Measurements from ENCODE around the gene EPS8L1. TPM values are rescaled to one million over a fixed set of nuclear protein-coding genes. Genes with fewer than 3 reads are reported as not detected.

Gene EPS8L1
- total RNA-seq, 1 experiment from 2014 or later: 111 TPM

- no TSS peak for BruUV-seq (replicated peaks)
Measured at GRCh38 chr19:55083004-55083850, 7.6 kb downstream of the EPS8L1 start.

DNA sequence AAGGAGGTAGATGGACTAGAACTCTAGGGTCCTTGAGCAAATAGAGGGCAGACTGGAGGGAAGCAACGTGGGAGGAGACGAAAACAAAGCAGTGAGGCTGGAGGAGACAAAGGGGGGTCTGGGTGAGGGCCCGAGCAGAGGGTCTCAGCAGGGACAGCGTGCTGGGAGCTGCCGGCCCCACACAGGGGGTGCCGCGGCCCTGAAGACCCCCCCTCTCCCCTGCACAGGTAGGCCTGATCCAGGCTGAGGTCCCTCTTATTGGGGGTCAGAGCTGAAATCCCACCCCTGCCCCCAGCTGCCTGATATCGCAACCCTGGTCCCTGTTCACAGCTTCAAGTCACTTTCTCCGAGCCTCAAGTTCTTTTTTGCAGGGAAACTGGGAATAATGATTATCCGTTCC is 8.7 kb downstream of the EPS8L1 start:
- no peak overlapping the region for H2AFZ ChIP-seq
- H3K4me1 ChIP-seq (replicated peaks; ENCODE audit: insufficient read depth): no peaks in the 10 kb centered on the region
- POLR2A ChIA-PET (ENCODE audit: unreplicated experiment): interaction anchor here (0.5 to 0.6 kb wide), 2 partner anchors 72 to 657 kb away, joined by 4 to 7 read pairs; no protein-coding TSS in a partner anchor
- TF ChIP-seq, protein P1, sequence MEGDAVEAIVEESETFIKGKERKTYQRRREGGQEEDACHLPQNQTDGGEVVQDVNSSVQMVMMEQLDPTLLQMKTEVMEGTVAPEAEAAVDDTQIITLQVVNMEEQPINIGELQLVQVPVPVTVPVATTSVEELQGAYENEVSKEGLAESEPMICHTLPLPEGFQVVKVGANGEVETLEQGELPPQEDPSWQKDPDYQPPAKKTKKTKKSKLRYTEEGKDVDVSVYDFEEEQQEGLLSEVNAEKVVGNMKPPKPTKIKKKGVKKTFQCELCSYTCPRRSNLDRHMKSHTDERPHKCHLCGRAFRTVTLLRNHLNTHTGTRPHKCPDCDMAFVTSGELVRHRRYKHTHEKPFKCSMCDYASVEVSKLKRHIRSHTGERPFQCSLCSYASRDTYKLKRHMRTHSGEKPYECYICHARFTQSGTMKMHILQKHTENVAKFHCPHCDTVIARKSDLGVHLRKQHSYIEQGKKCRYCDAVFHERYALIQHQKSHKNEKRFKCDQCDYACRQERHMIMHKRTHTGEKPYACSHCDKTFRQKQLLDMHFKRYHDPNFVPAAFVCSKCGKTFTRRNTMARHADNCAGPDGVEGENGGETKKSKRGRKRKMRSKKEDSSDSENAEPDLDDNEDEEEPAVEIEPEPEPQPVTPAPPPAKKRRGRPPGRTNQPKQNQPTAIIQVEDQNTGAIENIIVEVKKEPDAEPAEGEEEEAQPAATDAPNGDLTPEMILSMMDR (conservative IDR thresholded peaks at IDR 0.05): no peak
- no peak for TF ChIP-seq EZH2 (IDR thresholded peaks at IDR 0.05; ENCODE audit: low read depth)
- no peak overlapping the region for H3K4me2 ChIP-seq
- H3F3A ChIP-seq (ENCODE audit: insufficient read depth, low read depth): peaks cover 76% of the 10 kb centered on the region
- no peak overlapping the region for H3K27ac ChIP-seq
- no peaks in the 10 kb centered on the region for H3K9me2 ChIP-seq (ENCODE audit: insufficient read depth)
- intact Hi-C loops (cut with micrococcal nuclease; ENCODE audit: unreplicated experiment): no loop called here
- no TSS peak for BruUV-seq (replicated peaks)
- no peaks in the 10 kb centered on the region for H3K79me2 ChIP-seq (ENCODE audit: low read depth)
- H4K20me1 ChIP-seq (ENCODE audit: insufficient read depth): peaks cover 12% of the 10 kb centered on the region
- CTCF ChIA-PET: no interaction called here
- H3K36me3 ChIP-seq (ENCODE audit: low read depth): peaks cover 16% of the 10 kb centered on the region
- H3K27me3 ChIP-seq (ENCODE audit: insufficient read depth, low read depth): no peaks in the 10 kb centered on the region
- H3K9me3 ChIP-seq (ENCODE audit: insufficient read depth, low read depth): no peaks in the 10 kb centered on the region
- H3K4me3 ChIP-seq: no peak overlapping the region
- peak in 1 of 2 experiments; percentile 5 for DNase-seq

More at GRCh38 chr19:55083004-55083850, 7.6 kb downstream of the EPS8L1 start:
- Histone ChIP-seq H3K27me3 (ENCODE audit: insufficient read depth, low read depth) (no peaks in the 10 kb centered on the region), H3K27ac (no peak overlapping the region), H3K4me1 (replicated peaks; ENCODE audit: insufficient read depth) (no peaks in the 10 kb centered on the region), H3K9me2 (ENCODE audit: insufficient read depth) (no peaks in the 10 kb centered on the region), H3F3A (ENCODE audit: insufficient read depth, low read depth) (peaks cover 77% of the 10 kb centered on the region; the same call in 1 of the 2 replicates), H3K4me2 (no peak overlapping the region), H3K79me2 (ENCODE audit: low read depth) (no peaks in the 10 kb centered on the region), H3K4me3 (no peak overlapping the region), H3K9me3 (ENCODE audit: insufficient read depth, low read depth) (no peaks in the 10 kb centered on the region), H4K20me1 (ENCODE audit: insufficient read depth) (peaks cover 10% of the 10 kb centered on the region; the same call in 1 of the 2 replicates), H3K36me3 (ENCODE audit: low read depth) (peaks cover 16% of the 10 kb centered on the region), H2AFZ (no peak overlapping the region)
- ChIA-PET CTCF (no interaction called here), POLR2A (ENCODE audit: unreplicated experiment) (no interaction called here)
- DNase-seq: peak in 1 of 2 experiments; percentile 5
- TF ChIP-seq, protein P1 (conservative IDR thresholded peaks at IDR 0.05): no peak
- TF ChIP-seq EZH2 (IDR thresholded peaks at IDR 0.05; ENCODE audit: low read depth): no peak
- intact Hi-C loops (cut with micrococcal nuclease; ENCODE audit: unreplicated experiment): no loop called here

- Histone ChIP-seq H3F3A (ENCODE audit: insufficient read depth, low read depth) (peaks cover 75% of the 10 kb centered on the region), H4K20me1 (ENCODE audit: insufficient read depth) (peaks cover 12% of the 10 kb centered on the region), H3K9me3 (ENCODE audit: insufficient read depth, low read depth) (no peaks in the 10 kb centered on the region), H3K36me3 (ENCODE audit: low read depth) (peaks cover 16% of the 10 kb centered on the region), H3K27me3 (ENCODE audit: insufficient read depth, low read depth) (no peaks in the 10 kb centered on the region), H3K4me1 (replicated peaks; ENCODE audit: insufficient read depth) (no peaks in the 10 kb centered on the region), H2AFZ (no peak overlapping the region), H3K27ac (no peak overlapping the region), H3K4me2 (no peak overlapping the region), H3K79me2 (ENCODE audit: low read depth) (no peaks in the 10 kb centered on the region), H3K4me3 (no peak overlapping the region), H3K9me2 (ENCODE audit: insufficient read depth) (no peaks in the 10 kb centered on the region)
- DNase-seq: peak in 1 of 2 experiments; percentile 22
- intact Hi-C loops (cut with micrococcal nuclease; ENCODE audit: unreplicated experiment): no loop called here
- CTCF ChIA-PET: no interaction called here
- POLR2A ChIA-PET (ENCODE audit: unreplicated experiment): interaction anchor here (0.6 kb wide), 1 partner anchor 17 kb away, joined by 3 read pairs; no protein-coding TSS in a partner anchor
- no peak for TF ChIP-seq EZH2 (IDR thresholded peaks at IDR 0.05; ENCODE audit: low read depth)
- TF ChIP-seq, protein P1 (conservative IDR thresholded peaks at IDR 0.05): no peak
- no TSS peak for BruUV-seq (replicated peaks)
Measured at GRCh38 chr19:55085923-55086715, 10.4 kb downstream of the EPS8L1 start.

All from PC-9 (cell line).